ENCODE data around the gene CFAP251.

CFAP251 gene

GRCh38 chr12:122021822-122022392 is 103.5 kb downstream of the CFAP251 start, which contains the start of gene BCL7A:
BCL7A (plus strand) TSS chr12:122021884; CDS start chr12:122022092, 208 bp downstream.
- Histone ChIP-seq H3K9me3 (ENCODE audit: control insufficient read depth in 2 of 2, low read length in 2 of 2) (no peaks in the 10 kb centered on the region), H3K4me1 (ENCODE audit: control insufficient read depth, insufficient read depth, low read length) (peaks cover 20% of the 10 kb centered on the region), H3K27ac (ENCODE audit: low read length) (peak within 1 kb of the TSS; percentile 80), H3K9ac (ENCODE audit: low read length in 2 of 2) (peak within 1 kb of the TSS; percentile 48 to 64), H3K36me3 (ENCODE audit: control insufficient read depth in 2 of 2, insufficient read depth in 2 of 2, low read length in 2 of 2) (no peaks in the 10 kb centered on the region), H3K4me3 (ENCODE audit: low read length in 2 of 2) (peak within 1 kb of the TSS; percentile 65 to 77), H3K27me3 (ENCODE audit: control insufficient read depth in 1 of 2, insufficient read depth in 2 of 2, low read length in 2 of 2) (no peaks in the 10 kb centered on the region)

- H3K36me3 ChIP-seq (ENCODE audit: control insufficient read depth in 2 of 2, insufficient read depth in 2 of 2, low read length in 2 of 2) = no peaks in the 10 kb centered on the region
- H3K9ac ChIP-seq (ENCODE audit: low read length in 2 of 2) = peak overlapping the region; percentile 39 to 58
- H3K4me3 ChIP-seq (ENCODE audit: low read length in 2 of 2) = peak overlapping the region; percentile 33 to 77
- peak overlapping the region; percentile 80 for H3K27ac ChIP-seq (ENCODE audit: low read length)
- H3K9me3 ChIP-seq (ENCODE audit: control insufficient read depth in 2 of 2, low read length in 2 of 2) = no peaks in the 10 kb centered on the region
- H3K27me3 ChIP-seq (ENCODE audit: control insufficient read depth in 1 of 2, insufficient read depth in 2 of 2, low read length in 2 of 2) = no peaks in the 10 kb centered on the region
- peaks cover 20% of the 10 kb centered on the region for H3K4me1 ChIP-seq (ENCODE audit: control insufficient read depth, insufficient read depth, low read length)
Measured at GRCh38 chr12:122022393-122023338, 104.3 kb downstream of the CFAP251 start.

GRCh38 chr12:122023339-122024131 is 105.1 kb downstream of the CFAP251 start:
- Histone ChIP-seq H3K9ac (ENCODE audit: low read length in 2 of 2) (peak overlapping the region; percentile 39 to 58), H3K4me1 (ENCODE audit: control insufficient read depth, insufficient read depth, low read length) (peaks cover 20% of the 10 kb centered on the region), H3K36me3 (ENCODE audit: control insufficient read depth in 2 of 2, insufficient read depth in 2 of 2, low read length in 2 of 2) (no peaks in the 10 kb centered on the region), H3K9me3 (ENCODE audit: control insufficient read depth in 2 of 2, low read length in 2 of 2) (no peaks in the 10 kb centered on the region), H3K4me3 (ENCODE audit: low read length in 2 of 2) (peak overlapping the region; percentile 33 to 77), H3K27ac (ENCODE audit: low read length) (peak overlapping the region; percentile 80), H3K27me3 (ENCODE audit: control insufficient read depth in 1 of 2, insufficient read depth in 2 of 2, low read length in 2 of 2) (no peaks in the 10 kb centered on the region)

GRCh38 chr12:122024132-122024785 is 105.9 kb downstream of the CFAP251 start:
- Histone ChIP-seq H3K4me3 (ENCODE audit: low read length in 2 of 2) (peak overlapping the region; percentile 33 to 77), H3K9me3 (ENCODE audit: control insufficient read depth in 2 of 2, low read length in 2 of 2) (no peaks in the 10 kb centered on the region), H3K36me3 (ENCODE audit: control insufficient read depth in 2 of 2, insufficient read depth in 2 of 2, low read length in 2 of 2) (no peaks in the 10 kb centered on the region), H3K27me3 (ENCODE audit: control insufficient read depth in 1 of 2, insufficient read depth in 2 of 2, low read length in 2 of 2) (no peaks in the 10 kb centered on the region), H3K4me1 (ENCODE audit: control insufficient read depth, insufficient read depth, low read length) (peaks cover 20% of the 10 kb centered on the region), H3K27ac (ENCODE audit: low read length) (peak overlapping the region; percentile 80), H3K9ac (ENCODE audit: low read length in 2 of 2) (peak overlapping the region in 1 of 2 donors; percentile 39)

- H3K4me1 ChIP-seq (ENCODE audit: control insufficient read depth, insufficient read depth, low read length) = peaks cover 12% of the 10 kb centered on the region
- no peak overlapping the region for H3K27ac ChIP-seq (ENCODE audit: low read length)
- H3K36me3 ChIP-seq (ENCODE audit: control insufficient read depth in 2 of 2, insufficient read depth in 2 of 2, low read length in 2 of 2) = no peaks in the 10 kb centered on the region
- no peak overlapping the region for H3K9ac ChIP-seq (ENCODE audit: low read length in 2 of 2)
- H3K4me3 ChIP-seq (ENCODE audit: low read length in 2 of 2) = no peak overlapping the region
- H3K27me3 ChIP-seq (ENCODE audit: control insufficient read depth in 1 of 2, insufficient read depth in 2 of 2, low read length in 2 of 2) = no peaks in the 10 kb centered on the region
- H3K9me3 ChIP-seq (ENCODE audit: control insufficient read depth in 2 of 2, low read length in 2 of 2) = no peaks in the 10 kb centered on the region
Measured at GRCh38 chr12:122026706-122027333, 108.4 kb downstream of the CFAP251 start.

GRCh38 chr12:122028165-122028904 is 109.9 kb downstream of the CFAP251 start:
- Histone ChIP-seq H3K9me3 (ENCODE audit: control insufficient read depth in 2 of 2, low read length in 2 of 2) (no peaks in the 10 kb centered on the region), H3K27me3 (ENCODE audit: control insufficient read depth in 1 of 2, insufficient read depth in 2 of 2, low read length in 2 of 2) (no peaks in the 10 kb centered on the region), H3K36me3 (ENCODE audit: control insufficient read depth in 2 of 2, insufficient read depth in 2 of 2, low read length in 2 of 2) (peaks cover 0 to 2% of the 10 kb centered on the region in 2 donors), H3K4me1 (ENCODE audit: control insufficient read depth, insufficient read depth, low read length) (peaks cover 12% of the 10 kb centered on the region), H3K4me3 (ENCODE audit: low read length in 2 of 2) (no peak overlapping the region), H3K9ac (ENCODE audit: low read length in 2 of 2) (no peak overlapping the region), H3K27ac (ENCODE audit: low read length) (no peak overlapping the region)

- Histone ChIP-seq H3K4me1 (ENCODE audit: control insufficient read depth, insufficient read depth, low read length) (peaks cover 5% of the 10 kb centered on the region), H3K36me3 (ENCODE audit: control insufficient read depth in 2 of 2, insufficient read depth in 2 of 2, low read length in 2 of 2) (peaks cover 0 to 2% of the 10 kb centered on the region in 2 donors), H3K9ac (ENCODE audit: low read length in 2 of 2) (no peak overlapping the region), H3K9me3 (ENCODE audit: control insufficient read depth in 2 of 2, low read length in 2 of 2) (no peaks in the 10 kb centered on the region), H3K4me3 (ENCODE audit: low read length in 2 of 2) (no peak overlapping the region), H3K27me3 (ENCODE audit: control insufficient read depth in 1 of 2, insufficient read depth in 2 of 2, low read length in 2 of 2) (no peaks in the 10 kb centered on the region), H3K27ac (ENCODE audit: low read length) (no peak overlapping the region)
Measured at GRCh38 chr12:122028905-122029560, 110.6 kb downstream of the CFAP251 start.

- Histone ChIP-seq H3K27me3 (ENCODE audit: control insufficient read depth in 1 of 2, insufficient read depth in 2 of 2, low read length in 2 of 2) (no peaks in the 10 kb centered on the region), H3K4me3 (ENCODE audit: low read length in 2 of 2) (no peak overlapping the region), H3K36me3 (ENCODE audit: control insufficient read depth in 2 of 2, insufficient read depth in 2 of 2, low read length in 2 of 2) (peaks cover 0 to 2% of the 10 kb centered on the region in 2 donors), H3K27ac (ENCODE audit: low read length) (no peak overlapping the region), H3K9ac (ENCODE audit: low read length in 2 of 2) (no peak overlapping the region), H3K4me1 (ENCODE audit: control insufficient read depth, insufficient read depth, low read length) (no peaks in the 10 kb centered on the region), H3K9me3 (ENCODE audit: control insufficient read depth in 2 of 2, low read length in 2 of 2) (no peaks in the 10 kb centered on the region)
Measured at GRCh38 chr12:122029620-122030423, 111.4 kb downstream of the CFAP251 start.

Data from stomach smooth muscle (tissue), 2 donors.